GM19023 (cell line): Measurements from ENCODE around the gene PPP1R1C.
"Not testable (repeated sequence)": the region's sequence is repeated elsewhere in the genome, so short reads cannot be mapped to it uniquely, and the experiment has no call there.

Experiments
- ATAC-seq: cut with Tn5 transposase; IDR thresholded peaks from one replicate; pipeline ENCODE4 v1.9.1; 2021; ENCODE audit warnings: mild to moderate bottlenecking, moderate library complexity; ENCODE audit not compliant: unreplicated experiment

The PPP1R1C gene, protein sequence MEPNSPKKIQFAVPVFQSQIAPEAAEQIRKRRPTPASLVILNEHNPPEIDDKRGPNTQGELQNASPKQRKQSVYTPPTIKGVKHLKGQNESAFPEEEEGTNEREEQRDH

DNA sequence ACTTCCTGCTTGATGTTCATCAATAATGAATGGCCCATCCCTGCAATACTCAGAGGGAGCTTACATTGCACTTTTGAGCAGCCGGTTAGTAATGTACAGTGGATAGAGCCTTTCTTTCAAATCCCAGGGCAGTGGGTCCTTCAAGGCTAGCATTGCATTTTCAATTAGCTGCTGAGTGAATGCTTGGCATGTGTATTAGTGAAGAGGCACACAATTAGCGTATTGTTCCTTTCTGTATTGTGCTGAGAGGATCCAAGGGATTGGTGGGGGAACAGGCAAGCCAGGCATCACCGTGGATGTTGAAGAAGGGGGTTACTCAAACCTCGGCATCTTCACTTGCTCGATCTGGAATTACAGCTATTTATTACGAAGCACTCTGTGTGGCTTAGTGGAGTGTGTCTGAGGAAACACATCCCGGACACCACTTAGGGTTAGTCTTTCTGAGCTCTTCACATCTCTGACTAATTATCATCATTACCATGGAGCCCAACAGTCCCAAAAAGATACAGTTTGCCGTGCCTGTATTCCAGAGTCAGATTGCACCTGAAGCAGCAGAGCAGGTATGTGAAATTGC lies at the start of gene PPP1R1C:
PPP1R1C (plus strand) TSS at position 222 of the 574 bp plus-strand sequence; CDS start at position 480, 258 bp downstream.
- ATAC-seq, result no peak

- no peak for ATAC-seq
Observed at GRCh38 chr2:181937473-181937872, 48.2 kb upstream of the PPP1R1C start.

DNA sequence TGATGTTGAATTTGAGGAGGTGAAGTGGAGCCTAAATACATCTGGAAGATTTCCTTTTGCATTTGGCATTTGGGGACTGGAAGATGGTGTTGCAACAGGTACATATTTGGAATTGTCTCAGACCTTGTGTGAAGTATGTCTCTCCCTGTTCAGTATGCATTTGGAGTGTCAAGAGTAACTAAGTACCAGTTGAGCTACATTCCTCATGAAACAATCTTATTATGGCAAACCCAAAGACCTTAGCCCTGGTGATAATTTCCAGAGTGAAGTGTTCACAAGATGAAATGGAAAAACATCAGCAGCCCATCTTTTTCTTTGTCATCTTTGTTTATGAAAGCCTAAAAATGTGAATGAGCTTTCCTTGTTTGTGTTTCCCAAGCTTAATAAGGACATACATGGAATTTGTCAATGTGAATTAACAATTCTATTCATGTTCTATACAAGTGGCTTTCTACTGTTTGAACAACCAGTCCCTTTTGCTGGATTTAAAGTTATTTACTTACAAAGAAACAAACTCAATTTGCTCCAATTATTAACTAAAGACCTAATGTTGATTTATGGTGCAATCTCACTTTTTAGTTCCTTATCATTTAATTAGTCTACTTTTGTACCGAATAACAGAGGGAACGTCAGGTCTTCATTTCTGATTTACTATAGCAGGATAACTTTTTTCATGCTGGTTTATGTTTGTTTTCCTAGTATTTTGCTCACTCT lies 42.1 kb upstream of the PPP1R1C start:
- no peak for ATAC-seq

- no peak for ATAC-seq
Observed at GRCh38 chr2:181944164-181944913, 41.3 kb upstream of the PPP1R1C start.

- ATAC-seq, result no peak
Observed at GRCh38 chr2:181944914-181945291, 40.8 kb upstream of the PPP1R1C start.

- no peak for ATAC-seq
Observed at GRCh38 chr2:181946444-181947127, 39.1 kb upstream of the PPP1R1C start.

DNA sequence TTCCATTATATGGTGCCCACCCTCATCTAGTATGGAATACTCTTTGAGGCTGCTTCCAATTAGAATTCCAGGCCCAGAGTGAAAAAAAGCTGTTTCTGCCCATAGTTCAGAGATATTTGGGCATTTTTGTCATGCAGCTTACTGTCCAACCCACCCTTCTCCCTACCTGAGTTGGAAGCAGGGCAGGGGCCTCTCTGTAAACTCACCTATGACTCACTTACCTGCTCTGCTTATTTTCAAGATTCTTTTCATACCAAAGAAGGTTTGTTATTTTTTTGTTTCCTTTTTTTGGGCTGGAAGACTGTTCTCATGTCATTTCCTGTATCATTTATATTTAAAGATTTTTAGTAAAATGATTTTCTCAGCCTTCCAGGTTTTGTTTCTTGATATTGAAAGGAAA lies 38.4 kb upstream of the PPP1R1C start:
- no peak for ATAC-seq

- no peak for ATAC-seq
Observed at GRCh38 chr2:181948227-181948626, 37.4 kb upstream of the PPP1R1C start.

- ATAC-seq, result no peak
Observed at GRCh38 chr2:181949047-181949446, 36.6 kb upstream of the PPP1R1C start.

- no peak for ATAC-seq
Observed at GRCh38 chr2:181952404-181953226, 33.0 kb upstream of the PPP1R1C start.

- no peak for ATAC-seq
Observed at GRCh38 chr2:181953881-181954537, 31.6 kb upstream of the PPP1R1C start.

DNA sequence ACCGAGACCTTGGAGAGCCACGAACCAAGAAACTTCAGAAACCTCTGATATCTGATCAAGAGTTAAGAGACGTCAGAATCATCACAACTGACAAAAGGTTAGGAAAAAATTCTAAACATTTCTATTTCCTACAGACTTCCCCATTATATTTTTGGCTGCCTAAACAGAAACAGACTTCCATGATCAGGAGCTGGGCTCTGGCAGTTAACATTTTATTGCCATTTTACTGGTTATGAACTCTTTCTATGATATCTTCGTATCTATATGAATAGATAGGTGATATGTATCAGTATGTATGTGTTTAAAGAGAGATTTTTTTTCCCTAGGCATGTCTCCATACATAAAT lies 31.1 kb upstream of the PPP1R1C start:
- ATAC-seq, result no peak

- ATAC-seq, result no peak
Observed at GRCh38 chr2:181955010-181955409, 30.6 kb upstream of the PPP1R1C start.

DNA sequence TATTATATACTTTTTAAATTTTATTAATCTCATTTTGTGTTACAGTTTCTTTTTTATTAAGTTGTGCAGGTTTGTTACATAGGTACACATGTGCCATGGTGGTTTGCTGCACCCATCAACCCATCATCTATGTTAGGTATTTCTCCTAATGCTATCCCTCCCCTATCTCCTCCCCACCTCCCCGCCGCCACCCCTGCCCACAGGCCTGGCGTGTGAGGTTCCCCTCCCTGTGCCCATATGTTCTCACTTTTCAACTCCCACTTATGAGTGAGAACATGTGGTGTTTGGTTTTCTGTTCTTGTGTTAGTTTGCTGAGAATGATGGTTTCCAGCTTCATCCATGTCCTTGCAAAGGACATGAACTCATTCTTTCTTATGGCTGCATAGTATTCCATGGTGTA lies 29.8 kb upstream of the PPP1R1C start:
- not testable (repeated sequence) for ATAC-seq

DNA sequence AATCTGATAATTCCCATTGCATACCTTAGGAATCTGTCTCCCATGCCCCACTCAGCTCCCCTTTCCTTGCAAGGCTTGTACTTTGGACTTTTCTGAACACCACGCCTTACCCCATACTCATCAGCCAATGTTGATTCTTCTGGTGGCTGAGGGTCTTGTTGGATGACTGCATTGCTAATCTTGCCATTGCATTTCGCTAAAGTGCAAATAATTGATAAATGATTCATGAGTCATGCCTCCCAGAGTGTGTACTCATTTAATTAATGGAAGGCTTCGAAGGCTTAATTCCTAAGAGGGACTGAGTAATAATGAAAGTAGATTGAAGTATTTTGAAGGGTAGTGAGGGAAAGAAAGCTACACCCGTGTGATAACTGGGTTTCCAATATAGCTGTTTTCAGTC lies 28.0 kb upstream of the PPP1R1C start:
- ATAC-seq, result no peak

DNA sequence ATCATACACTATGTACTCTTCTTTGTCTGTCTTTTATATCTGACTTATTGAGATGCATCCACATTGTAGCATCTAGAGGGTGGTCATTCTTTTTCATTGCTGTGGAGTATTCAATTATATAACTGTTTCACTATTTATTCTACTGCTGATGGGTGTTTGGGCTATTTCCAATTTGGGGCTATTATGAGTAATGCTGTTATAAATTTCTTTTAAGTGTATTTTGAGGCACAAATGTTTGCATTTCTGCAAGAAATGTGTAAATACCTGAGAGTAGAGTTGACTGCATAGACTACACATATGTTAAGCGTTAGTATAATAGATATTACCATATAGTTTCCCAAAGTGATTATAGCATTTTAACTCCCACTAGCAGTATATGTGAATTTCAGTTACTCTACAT lies 26.9 kb upstream of the PPP1R1C start:
- no peak for ATAC-seq

- no peak for ATAC-seq
Observed at GRCh38 chr2:181959508-181959907, 26.1 kb upstream of the PPP1R1C start.

DNA sequence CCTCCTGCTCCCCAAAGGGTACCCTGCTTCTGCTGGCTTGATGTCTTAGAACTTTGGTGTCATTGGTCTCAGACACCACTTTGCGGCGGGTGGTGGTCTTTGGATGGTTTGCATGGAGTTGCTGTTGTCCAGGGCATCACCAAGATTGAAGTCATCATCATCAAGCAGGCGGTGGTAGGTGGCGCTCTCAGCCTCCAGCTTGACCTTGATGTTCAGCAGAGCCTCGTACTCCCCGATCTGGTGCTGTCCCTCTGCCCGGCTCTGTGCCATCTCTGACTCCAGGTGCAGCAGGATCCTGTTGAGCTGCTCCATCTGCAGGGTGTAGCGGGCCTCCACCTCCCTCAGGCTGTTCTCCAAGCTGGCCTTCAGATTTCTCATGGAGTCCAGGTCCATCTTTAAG lies 24.5 kb upstream of the PPP1R1C start:
- not testable (repeated sequence) for ATAC-seq

DNA sequence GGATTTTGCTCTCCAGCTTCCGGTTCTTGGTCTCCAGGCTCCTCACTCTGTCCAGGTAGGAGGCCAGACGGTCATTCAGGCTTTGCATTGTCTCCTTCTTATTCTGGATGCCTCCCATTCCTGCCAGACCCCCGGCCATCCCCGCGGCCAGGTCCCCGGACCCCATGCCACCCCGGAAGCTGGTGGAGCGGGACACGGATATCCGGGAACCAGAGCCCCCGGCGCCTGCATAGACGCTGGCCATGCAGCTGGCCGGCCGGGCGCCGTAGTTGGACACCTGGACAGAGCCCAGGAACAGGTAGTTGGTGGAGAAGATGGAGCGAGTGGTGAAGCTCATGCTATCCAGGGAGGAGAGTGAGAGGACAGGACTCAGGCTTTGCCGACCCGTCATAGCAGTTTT lies 23.5 kb upstream of the PPP1R1C start:
- ATAC-seq, result no peak
